Hematopoietic multipotent progenitor cell treated with erythropoietin and hydrocortisone succinate and interleukin-3 and kit ligand, for 15 days (in vitro differentiated cells): Measurements from ENCODE around the gene PPIE.

Experiments
- DNase-seq: peaks from one replicate; pipeline ENCODE4 v3.0.0-alpha.2; 2015; ENCODE audit warnings: low spot score

The PPIE gene

GRCh38 chr1:39805385-39805784 is 66.7 kb downstream of the PPIE start:
- DNase-seq = no peak

- DNase-seq = no peak
Observed at GRCh38 chr1:39808784-39809517, 70.3 kb downstream of the PPIE start.

GRCh38 chr1:39812913-39813312 is 74.2 kb downstream of the PPIE start:
- DNase-seq = no peak
